HG03460 (cell line): ENCODE data around the gene FAM111A.

Source experiments
- ATAC-seq: cut with Tn5 transposase; IDR thresholded peaks from one replicate; pipeline ENCODE4 v1.9.1; 2021; ENCODE audit not compliant: unreplicated experiment

FAM111A gene

GRCh38 chr11:59141191-59141590 is 1.5 kb upstream of the FAM111A start:
- no peak for ATAC-seq

DNA sequence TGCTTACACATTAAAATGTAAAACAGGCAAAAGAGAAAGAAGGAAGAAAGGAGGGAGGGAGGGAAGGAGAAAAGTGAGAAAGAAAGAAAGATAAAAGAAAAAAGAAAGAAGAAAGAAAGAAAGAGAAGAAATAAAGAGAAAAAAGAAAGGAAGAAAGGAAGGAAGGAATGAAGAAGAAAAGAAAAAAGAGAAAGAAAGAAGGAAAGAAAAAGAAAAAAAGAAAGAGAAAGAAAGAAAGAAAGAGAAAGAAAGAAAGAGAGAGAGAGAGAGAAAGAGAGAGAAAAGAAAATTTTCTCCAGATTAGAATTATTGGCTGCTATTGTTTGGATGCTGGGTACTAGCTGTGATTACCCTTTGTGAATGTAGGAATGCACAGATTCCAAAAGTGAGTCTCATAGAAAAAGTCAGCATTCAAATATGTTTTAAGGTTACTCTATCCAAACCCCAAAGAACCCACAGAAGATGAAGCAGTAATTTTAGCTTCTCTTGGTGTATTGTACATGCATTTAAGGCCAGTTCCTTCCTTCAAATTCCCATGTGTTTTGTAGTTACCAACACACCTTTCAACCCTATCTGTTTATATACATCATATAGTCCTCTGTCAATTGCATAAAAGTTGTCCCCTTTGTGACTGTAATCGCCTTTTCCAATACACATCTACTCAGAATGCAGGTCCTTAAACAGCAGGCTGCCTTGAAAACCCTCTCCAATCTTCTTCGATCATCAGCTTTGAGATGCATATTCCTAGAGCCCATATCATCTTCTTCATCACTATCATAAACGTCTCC is 789 bp upstream of the FAM111A start:
- ATAC-seq = no peak

GRCh38 chr11:59144096-59144495 is 1.4 kb downstream of the FAM111A start:
- no peak for ATAC-seq

DNA sequence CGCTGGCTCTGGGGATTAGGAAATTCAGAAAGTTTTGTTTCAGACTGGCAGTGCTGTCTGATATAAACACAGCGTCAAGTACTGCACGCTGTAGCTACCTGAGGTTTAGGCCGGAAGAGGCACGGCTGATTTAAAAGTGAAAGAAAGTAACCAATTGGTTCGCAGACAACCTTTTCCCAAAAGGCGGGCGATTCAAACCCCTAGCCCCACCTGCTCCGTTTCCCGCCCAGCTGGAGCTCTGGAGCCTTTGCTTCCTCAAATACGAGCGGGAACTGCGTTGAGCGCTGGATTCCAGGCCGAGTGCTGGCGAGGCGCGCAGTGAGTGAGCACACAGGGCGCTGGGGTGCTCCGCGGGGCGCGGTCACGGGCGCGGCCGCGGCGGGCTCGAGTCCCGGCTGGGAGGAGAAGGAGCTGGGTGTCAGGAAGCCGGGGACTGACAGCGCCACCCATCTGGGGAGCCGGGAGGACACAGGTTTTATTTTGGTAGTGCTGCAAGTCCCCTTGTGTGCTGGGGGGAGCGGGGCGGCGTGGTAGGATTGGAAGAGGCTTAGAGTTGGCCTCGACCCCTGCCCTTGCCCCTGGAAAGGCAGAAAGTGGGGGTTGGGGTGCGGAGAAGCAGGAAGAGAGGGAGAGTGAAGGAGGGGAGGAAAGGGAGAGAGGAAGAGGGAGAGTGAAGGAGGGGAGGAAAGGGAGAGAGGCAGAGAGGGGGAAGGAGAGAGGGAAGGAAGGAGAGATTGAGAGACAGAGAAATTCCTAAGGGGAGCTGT is 2.1 kb downstream of the FAM111A start:
- ATAC-seq = peak; percentile 62

GRCh38 chr11:59145534-59145933 is 2.9 kb downstream of the FAM111A start:
- no peak for ATAC-seq

DNA sequence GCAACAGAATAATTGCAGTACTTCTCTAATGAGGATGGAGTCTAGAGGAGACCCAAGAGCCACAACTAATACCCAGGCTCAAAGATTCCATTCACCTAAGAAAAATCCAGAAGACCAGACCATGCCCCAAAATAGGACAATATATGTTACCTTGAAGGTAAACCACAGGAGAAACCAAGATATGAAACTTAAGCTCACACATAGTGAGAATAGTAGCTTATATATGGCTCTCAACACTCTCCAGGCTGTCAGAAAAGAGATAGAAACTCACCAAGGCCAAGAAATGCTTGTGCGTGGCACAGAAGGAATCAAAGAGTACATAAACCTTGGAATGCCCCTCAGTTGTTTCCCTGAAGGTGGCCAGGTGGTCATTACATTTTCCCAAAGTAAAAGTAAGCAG is 9.1 kb downstream of the FAM111A start:
- ATAC-seq = peak; percentile 54

GRCh38 chr11:59152312-59152951 is 9.8 kb downstream of the FAM111A start:
- ATAC-seq = peak; percentile 81

- no peak for ATAC-seq
These were observed 12.0 kb downstream of the FAM111A start for GRCh38 chr11:59154610-59155009.

DNA sequence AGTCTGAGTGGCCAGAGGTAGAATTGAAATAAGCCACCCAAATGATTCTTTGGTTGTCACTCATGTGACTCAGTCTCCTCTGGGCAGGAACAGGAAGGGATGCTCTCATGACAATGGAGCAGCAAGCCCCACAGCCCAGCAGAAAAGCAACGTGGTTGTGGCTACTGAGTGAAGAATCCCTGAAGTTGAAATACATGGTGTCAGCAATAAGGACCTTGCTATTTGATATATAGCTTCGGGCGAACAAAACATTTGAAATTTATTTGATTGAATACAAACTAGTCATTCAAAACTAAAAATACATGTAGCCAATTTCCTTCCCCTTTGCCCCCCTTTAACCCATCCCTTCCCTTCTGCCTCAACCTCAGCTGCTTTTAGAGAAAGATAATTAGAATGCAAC is 14.8 kb downstream of the FAM111A start:
- ATAC-seq = no peak

DNA sequence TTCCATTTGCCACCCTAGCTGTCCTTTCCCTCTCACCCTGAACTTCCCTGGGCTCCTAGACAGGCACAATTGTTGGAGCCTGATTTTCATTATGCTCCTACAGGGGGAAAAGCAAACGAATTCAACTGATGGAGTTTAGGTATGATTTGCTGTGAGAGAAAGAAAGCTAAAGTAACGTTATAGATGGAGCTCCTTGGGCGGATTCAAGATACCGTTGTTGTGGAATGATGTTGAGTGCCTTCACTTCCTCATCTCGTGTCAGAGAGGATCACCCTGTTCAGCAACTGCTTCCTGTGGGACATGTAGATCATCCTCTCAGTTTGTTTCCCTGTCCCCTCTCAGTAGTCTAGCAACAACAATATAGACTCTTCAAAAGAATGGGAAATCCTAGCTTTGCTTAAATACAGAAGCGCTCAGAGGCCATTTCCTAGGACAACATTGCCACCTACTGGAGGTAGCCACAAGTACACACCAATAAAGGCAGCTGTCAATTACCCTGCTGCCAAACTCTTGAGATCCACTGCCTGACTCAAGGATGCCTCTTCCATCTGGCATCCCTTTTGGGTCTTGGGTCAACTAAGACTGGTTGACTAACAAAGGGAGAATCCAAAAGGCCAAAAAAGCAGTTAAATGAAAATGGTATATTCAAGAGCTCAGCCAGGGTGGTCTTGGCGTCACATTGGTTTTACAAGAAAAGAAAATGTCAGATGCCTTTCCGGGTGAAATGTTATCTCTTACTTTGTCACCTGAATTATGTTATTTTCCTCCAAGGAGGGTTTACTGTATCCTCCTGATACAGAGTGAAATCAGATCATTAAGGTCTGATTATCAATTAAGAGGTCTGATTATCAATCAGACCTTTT is 15.8 kb downstream of the FAM111A start:
- peak; percentile 91 for ATAC-seq

- ATAC-seq = no peak
These were observed 21.4 kb downstream of the FAM111A start for GRCh38 chr11:59164028-59164427.

- ATAC-seq = peak; percentile 74
These were observed 29.1 kb downstream of the FAM111A start, which contains the start of gene DTX4 for GRCh38 chr11:59171508-59172322. Gene DTX4, plus strand, starts transcription at chr11:59172132. Its CDS starts 464 bp downstream, at chr11:59172596.

DNA sequence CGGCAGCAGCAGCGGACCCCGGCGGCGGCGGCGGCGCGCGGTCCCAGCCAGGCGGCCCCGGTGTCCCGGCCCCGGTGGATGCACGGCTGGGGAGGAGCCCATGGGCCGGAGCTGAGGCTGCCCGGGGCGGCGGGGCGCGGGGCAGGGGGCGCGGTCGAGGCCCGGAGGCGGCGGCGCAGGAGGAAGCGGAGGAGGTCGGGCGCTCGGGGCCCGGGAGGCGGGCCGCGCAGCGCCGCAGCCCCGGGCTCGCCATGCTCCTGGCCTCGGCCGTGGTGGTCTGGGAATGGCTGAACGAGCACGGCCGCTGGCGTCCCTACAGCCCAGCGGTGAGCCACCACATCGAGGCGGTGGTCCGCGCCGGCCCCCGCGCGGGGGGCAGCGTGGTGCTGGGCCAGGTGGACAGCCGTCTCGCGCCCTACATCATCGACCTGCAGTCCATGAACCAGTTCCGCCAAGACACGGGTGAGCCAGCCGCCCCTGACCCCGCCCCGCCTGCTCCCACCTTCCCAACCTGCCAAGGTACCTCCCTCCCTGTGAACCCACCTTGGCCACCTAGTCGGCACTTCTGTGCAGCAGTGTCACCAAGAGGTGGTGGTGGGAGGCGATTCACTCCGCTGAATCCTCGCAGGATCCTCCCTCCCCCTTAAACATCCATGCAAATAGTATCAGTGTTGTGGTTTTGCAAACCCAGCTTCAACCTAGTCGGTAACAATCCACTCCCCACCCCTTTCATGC is 29.9 kb downstream of the FAM111A start:
- ATAC-seq = peak; percentile 29

- ATAC-seq = peak; percentile 2
These were observed 30.7 kb downstream of the FAM111A start for GRCh38 chr11:59173080-59173963.

DNA sequence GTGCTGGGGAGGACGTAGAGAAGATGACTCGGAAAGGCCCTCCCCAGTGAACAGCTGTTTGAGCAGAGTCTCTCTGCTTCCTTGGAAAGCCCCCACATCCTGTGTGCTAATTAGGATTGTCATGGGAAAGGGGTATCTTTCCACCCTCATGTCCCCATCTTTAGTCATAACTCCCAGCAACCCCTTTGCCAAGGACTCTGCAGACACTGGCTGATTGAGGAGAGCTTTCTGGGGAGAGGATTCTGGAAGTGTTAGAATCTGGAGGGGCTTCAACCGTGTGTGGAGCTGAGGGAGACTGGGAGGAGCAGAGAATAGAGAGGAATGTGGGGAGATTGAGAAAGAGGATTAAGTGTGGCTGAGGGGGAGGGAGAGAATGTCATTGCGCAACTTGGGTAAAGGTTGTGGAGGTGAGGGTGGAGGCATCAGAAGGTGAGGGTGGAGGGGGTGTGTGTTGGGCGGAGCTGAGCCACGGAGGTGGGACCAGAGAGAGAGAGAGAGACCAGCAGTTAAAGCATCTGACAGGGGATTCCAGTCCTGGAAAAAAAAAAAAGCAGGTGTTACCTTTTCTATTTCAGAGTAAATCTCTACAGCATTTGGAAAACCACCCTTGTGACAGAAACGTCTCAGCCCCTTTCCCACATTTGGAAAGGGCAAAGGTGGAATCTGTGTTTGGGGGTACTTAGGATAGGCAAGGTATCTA is 31.5 kb downstream of the FAM111A start:
- ATAC-seq = no peak

GRCh38 chr11:59174664-59175033 is 32.0 kb downstream of the FAM111A start:
- no peak for ATAC-seq

- ATAC-seq = no peak
These were observed 32.4 kb downstream of the FAM111A start for GRCh38 chr11:59175091-59175501.

- no peak for ATAC-seq
These were observed 33.7 kb downstream of the FAM111A start for GRCh38 chr11:59176330-59176729.
